ENCODE data around the gene PDCD7. TPM values are rescaled to one million over a fixed set of nuclear protein-coding genes. Genes with fewer than 3 reads are reported as not detected.
"Not testable (repeated sequence)": the region's sequence is repeated elsewhere in the genome, so short reads cannot be mapped to it uniquely, and the experiment has no call there.

Gene PDCD7
- total RNA-seq, 4 donors from 2014 or later = 24.2 to 33.4 (median 25.5) TPM

DNA sequence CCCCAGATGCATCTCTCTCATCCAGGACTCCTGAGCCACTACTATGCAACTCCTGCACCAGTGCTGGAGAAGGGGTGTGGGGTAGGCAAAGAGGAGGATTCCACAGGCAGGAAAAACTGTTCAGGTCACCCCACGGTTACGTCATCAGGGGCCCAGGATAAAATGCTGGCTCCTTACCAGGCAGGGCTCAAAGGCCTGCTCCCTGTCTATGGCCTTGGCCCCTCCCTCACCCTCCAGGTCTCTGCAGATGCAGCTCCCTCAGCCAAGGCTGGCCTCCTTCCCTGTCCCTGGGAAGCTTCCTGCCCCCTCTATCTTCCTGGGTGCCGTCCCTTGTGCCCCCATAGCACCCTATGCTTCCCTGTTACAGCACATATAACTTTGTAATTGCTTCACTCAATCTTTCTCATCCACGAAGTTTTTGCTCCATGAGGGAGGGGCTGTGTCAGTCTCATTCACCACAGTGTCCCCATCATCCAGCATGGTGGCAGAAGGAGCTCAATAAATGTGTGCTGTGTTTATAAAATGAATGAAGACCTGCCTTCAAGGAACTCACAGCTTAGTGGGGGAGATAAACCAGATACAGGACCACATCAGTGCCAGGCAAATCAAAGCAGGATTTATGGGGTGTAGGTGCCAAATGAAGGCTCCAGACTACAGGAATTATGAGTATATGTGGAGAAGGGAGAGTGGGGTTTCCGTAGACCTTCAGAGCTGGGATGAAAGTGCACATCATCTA, 38.4 kb downstream of the PDCD7 start:
- no peak for DNase-seq (ENCODE audit: extremely low spot score)
- H3K27me3 ChIP-seq = no peaks in the 10 kb centered on the region
- peaks cover 9 to 37% (median 28%) of the 10 kb centered on the region in 4 donors for H3K36me3 ChIP-seq
- WGBS = 54% methylated on average over 5 of the region's 5 CpGs
- peak overlapping the region; percentile 79 to 96 (median 93) for H3K27ac ChIP-seq (replicated peaks in 1 of 4)
- H3K4me1 ChIP-seq = peaks cover 21 to 72% (median 71%) of the 10 kb centered on the region in 4 donors
- no peak overlapping the region for H3K4me3 ChIP-seq
- no peak for TF ChIP-seq EP300 (IDR thresholded peaks at IDR 0.05)
- no peak for TF ChIP-seq POLR2AphosphoS5 (IDR thresholded peaks at IDR 0.05)
- intact Hi-C loops (cut with DNase I) = no loop called here
- no peaks in the 10 kb centered on the region for H3K9me3 ChIP-seq

DNA sequence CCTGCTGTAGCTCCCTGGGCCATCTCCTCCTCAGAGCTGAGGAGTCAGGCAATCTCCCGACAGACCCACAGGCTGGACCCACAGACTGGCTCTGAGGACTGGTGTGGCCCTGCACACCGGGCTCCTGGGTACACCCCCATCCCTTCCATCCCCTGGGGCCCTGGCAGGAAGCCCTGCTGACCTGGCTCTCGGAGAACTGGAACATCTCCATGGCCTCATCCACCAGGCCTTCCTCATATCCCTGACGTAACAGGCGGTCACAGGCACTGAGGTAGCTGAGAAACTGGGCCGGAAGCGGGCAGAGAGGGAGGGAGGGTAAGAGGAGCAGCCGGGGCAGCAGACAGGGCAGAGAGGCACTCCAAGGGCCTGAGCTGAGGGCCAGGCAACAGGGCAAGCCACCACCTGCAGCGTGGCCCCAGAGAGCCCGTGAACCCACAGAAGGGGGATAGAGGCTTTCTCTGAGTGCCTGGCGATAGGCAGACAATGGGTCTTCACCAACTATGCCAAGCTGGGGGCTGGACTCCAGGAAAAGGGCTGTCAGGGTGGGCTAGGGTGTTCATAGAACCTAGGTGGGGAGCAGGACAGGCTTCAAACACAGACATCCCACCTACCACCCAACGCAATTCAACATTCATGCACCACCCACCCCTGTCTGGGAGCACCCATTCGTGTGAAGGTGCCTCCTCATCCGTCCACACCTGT, 39.2 kb downstream of the PDCD7 start:
- Histone ChIP-seq H3K4me1 (peaks cover 28 to 80% (median 79%) of the 10 kb centered on the region in 4 donors), H3K27ac (replicated peaks in 1 of 4) (peak overlapping the region; percentile 79 to 96 (median 93)), H3K27me3 (no peaks in the 10 kb centered on the region), H3K9me3 (no peaks in the 10 kb centered on the region), H3K36me3 (peaks cover 8 to 30% (median 22%) of the 10 kb centered on the region in 4 donors), H3K4me3 (no peak overlapping the region)
- 96% methylated on average over 5 of the region's 14 CpGs for WGBS
- DNase-seq (ENCODE audit: extremely low spot score) = no peak
- intact Hi-C loops (cut with DNase I) = no loop called here
- TF ChIP-seq POLR2AphosphoS5 (IDR thresholded peaks at IDR 0.05) = peak; percentile 76 to 84
- TF ChIP-seq EP300 (IDR thresholded peaks at IDR 0.05) = no peak
- TF ChIP-seq, protein P1, sequence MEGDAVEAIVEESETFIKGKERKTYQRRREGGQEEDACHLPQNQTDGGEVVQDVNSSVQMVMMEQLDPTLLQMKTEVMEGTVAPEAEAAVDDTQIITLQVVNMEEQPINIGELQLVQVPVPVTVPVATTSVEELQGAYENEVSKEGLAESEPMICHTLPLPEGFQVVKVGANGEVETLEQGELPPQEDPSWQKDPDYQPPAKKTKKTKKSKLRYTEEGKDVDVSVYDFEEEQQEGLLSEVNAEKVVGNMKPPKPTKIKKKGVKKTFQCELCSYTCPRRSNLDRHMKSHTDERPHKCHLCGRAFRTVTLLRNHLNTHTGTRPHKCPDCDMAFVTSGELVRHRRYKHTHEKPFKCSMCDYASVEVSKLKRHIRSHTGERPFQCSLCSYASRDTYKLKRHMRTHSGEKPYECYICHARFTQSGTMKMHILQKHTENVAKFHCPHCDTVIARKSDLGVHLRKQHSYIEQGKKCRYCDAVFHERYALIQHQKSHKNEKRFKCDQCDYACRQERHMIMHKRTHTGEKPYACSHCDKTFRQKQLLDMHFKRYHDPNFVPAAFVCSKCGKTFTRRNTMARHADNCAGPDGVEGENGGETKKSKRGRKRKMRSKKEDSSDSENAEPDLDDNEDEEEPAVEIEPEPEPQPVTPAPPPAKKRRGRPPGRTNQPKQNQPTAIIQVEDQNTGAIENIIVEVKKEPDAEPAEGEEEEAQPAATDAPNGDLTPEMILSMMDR (IDR thresholded peaks at IDR 0.05) = no peak
- TF ChIP-seq POLR2A (IDR thresholded peaks at IDR 0.05; ENCODE audit: low read depth) = no peak

DNA sequence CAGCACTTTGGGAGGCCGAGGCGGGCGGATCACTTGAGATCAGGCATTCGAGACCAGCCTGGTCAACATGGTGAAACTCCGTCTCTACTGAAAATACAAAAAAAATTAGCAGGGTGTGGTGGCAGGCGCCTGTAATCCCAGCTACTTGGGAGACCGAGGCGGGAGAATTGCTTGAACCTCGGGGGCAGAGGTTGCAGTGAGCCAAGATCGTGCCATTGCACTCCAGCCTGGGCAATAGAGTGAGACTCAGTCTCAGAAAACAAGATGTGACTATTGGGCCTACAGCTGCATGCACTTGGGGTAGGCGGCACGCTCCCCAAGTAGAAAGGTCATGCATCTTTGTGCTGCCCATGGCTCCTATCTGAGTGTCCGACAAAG, 39.8 kb downstream of the PDCD7 start:
- H3K27me3 ChIP-seq; H3K9me3 ChIP-seq; intact Hi-C loops (cut with DNase I); DNase-seq (ENCODE audit: extremely low spot score); H3K4me3 ChIP-seq: not testable (repeated sequence)
- Histone ChIP-seq H3K36me3 (peaks cover 2 to 23% (median 16%) of the 10 kb centered on the region in 4 donors), H3K27ac (replicated peaks in 1 of 4) (peak overlapping the region; percentile 79 to 96 (median 93)), H3K4me1 (peaks cover 35 to 86% (median 85%) of the 10 kb centered on the region in 4 donors)
- WGBS = 99% methylated on average over 13 of the region's 13 CpGs

DNA sequence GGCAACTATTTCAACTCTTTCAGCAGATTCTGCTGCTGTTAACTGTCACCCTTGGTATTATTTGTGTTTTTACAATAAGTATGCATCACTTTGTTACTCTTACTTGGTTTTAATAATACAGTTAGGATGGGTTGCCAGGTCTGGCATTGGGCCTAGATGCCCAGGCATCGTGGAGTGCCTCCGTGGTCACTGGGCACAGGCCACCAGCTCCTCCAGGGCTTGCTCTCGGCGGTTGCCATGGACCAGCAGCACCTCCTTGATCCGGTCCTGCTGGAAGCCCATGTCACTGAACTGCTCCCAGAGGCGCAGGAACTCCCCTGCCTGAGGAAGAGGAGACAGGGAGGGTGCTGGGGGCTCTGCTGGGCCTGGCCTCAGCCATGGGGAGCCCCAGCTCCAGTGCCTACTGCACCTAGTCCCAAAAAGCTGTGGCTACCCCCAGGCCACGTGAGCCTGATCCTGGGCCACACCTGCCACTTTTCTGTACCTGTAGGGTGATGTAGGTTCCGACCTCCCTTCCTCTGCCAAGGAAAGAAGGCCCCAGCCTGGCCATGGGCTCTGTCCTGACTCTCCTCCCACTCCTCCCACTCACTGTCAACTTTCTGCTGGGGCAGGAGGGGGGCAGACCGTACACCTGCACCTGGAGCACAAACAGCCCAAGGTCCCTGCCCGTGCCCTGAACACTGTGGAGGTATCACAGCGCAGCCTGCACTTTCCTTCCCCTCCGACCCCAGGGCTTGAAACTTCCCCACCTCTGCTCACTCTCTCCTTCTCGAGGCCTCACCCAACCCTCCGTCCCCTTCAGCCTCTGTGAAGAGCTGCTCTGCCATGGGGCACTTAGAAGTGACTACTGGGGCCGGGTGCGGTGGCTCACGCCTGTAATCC, 40.5 kb downstream of the PDCD7 start:
- no peak overlapping the region for H3K4me3 ChIP-seq
- H3K27me3 ChIP-seq = no peaks in the 10 kb centered on the region
- peak overlapping the region; percentile 79 to 96 (median 93) for H3K27ac ChIP-seq (replicated peaks in 1 of 4)
- TF ChIP-seq EP300 (IDR thresholded peaks at IDR 0.05) (no peak), POLR2AphosphoS5 (IDR thresholded peaks at IDR 0.05) (no peak), POLR2A (IDR thresholded peaks at IDR 0.05; ENCODE audit: low read depth) (no peak)
- TF ChIP-seq, protein P1 (IDR thresholded peaks at IDR 0.05) = no peak
- intact Hi-C loops (cut with DNase I) = no loop called here
- 82% methylated on average over 16 of the region's 17 CpGs for WGBS
- no peak for DNase-seq (ENCODE audit: extremely low spot score)
- H3K9me3 ChIP-seq = no peaks in the 10 kb centered on the region
- peaks cover 41 to 92% (median 92%) of the 10 kb centered on the region in 4 donors for H3K4me1 ChIP-seq
- H3K36me3 ChIP-seq = peaks cover 0 to 17% (median 10%) of the 10 kb centered on the region in 4 donors

DNA sequence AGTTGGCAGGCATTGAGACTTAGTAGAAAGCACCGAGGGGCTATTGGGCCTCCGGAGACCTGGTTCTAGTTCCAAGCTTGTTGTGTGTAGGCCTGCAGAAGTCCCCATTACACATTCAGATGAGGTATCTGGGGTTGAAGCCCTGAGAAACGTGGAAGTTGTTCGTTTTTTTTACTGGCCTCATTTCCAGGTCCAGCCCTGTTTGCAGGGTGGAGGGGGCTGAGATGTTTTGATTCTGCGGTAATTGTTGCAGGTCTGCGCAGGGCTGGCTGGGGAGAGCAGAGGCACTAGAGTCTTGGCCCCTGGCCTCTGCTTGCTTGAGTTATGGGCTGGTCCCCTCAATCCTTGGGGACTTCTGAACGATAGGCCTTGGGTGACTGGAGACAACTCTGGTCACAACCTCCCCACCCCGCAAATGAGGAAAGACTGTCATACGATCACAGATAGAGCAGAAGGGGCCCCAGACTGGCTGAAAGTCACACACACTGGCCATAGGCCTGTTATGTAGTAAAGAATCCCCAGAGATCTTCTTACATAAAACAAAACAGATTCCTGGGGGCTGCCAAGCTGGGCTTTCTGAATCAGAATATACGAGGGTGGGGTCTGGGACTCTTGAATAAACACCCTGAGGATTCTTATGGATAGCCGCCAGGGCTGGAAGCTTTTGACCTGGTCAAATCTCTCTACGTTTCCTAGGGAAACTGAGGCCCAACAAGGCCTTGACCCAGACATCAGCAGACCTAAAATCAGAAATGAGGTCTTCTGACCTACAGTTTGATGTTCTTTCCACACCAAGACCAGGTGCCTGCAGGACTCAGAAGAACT, 41.5 kb downstream of the PDCD7 start:
- peaks cover 51 to 100% (median 99%) of the 10 kb centered on the region in 4 donors for H3K4me1 ChIP-seq
- intact Hi-C loops (cut with DNase I) = no loop called here
- H3K9me3 ChIP-seq = no peaks in the 10 kb centered on the region
- no peak for DNase-seq (ENCODE audit: extremely low spot score)
- peaks cover 0 to 7% (median 2%) of the 10 kb centered on the region in 4 donors for H3K36me3 ChIP-seq
- H3K27me3 ChIP-seq = no peaks in the 10 kb centered on the region
- no peak overlapping the region for H3K4me3 ChIP-seq
- H3K27ac ChIP-seq (replicated peaks in 1 of 4) = peak overlapping the region; percentile 79 to 96 (median 93)
- TF ChIP-seq, protein P1 (IDR thresholded peaks at IDR 0.05) = no peak
- no peak for TF ChIP-seq POLR2A (IDR thresholded peaks at IDR 0.05; ENCODE audit: low read depth)
- no peak for TF ChIP-seq EP300 (IDR thresholded peaks at IDR 0.05)
- TF ChIP-seq POLR2AphosphoS5 (IDR thresholded peaks at IDR 0.05) = no peak
- WGBS = 67% methylated on average over 12 of the region's 12 CpGs
